Psoas muscle (tissue), 8 donors: Measurements from ENCODE around the gene WDR35. TPM values are rescaled to one million over a fixed set of nuclear protein-coding genes. Genes with fewer than 3 reads are reported as not detected.

Experiments
- ATAC-seq, 4 donors: fragments of 200-7000 bp; cut with Tn5 transposase; one replicate each; pipeline ENCODE4 v1.9.1; 2020; ENCODE audit warnings: moderate library complexity in 3 of 4, mild to moderate bottlenecking in 2 of 4
- DNase-seq, 2 donors: peaks; one replicate each; pipeline ENCODE4 v3.0.0-alpha.2; 2020
- H3K27ac ChIP-seq: fragments of 200-600 bp; one replicate; pipeline ENCODE4 v1.8.0; 2022
- H3K27me3 ChIP-seq, 3 donors: fragments of 200-600 bp in 1 of 3; one replicate each; pipeline versions ENCODE4 v1.6.1 to v1.8.0; 2013 to 2022; ENCODE audit warnings: low read length in 2 of 3, mild to moderate bottlenecking in 2 of 3, moderate library complexity in 1 of 3; ENCODE audit not compliant: insufficient read depth in 3 of 3
- H3K36me3 ChIP-seq, 2 donors: fragments of 200-600 bp in 1 of 2; one replicate each; pipeline versions ENCODE4 v1.6.1 to v1.8.0; 2013 to 2022; ENCODE audit warnings: low read depth in 1 of 2, mild to moderate bottlenecking in 1 of 2, moderate library complexity in 1 of 2; ENCODE audit not compliant: insufficient read depth in 1 of 2
- H3K4me1 ChIP-seq: fragments of 200-600 bp; one replicate; pipeline ENCODE4 v1.8.0; 2022
- H3K4me3 ChIP-seq: fragments of 200-600 bp; one replicate; pipeline ENCODE4 v1.8.0; 2022; ENCODE audit warnings: mild to moderate bottlenecking
- H3K9me3 ChIP-seq: fragments of 200-600 bp; one replicate; pipeline ENCODE4 v1.8.0; 2022
- WGBS, 3 donors: extraction: QIAGEN DNeasy Blood & Tissue Kit; methylation state at CpG; one replicate each; pipeline versions ENCODE4 v1.1.6 to v1.1.7; 2013; 5-methylcytosine and 5-hydroxymethylcytosine counted together
- intact Hi-C, 2 donors: fragments of 100-400 bp; cut with DNase I; formaldehyde crosslinking; loops; one replicate each; pipeline versions ENCODE4 v1.11.0 to v1.14.2; 2022
- polyA plus RNA-seq, 3 donors: library from polyadenylated mRNA; stranded (reverse); fragments of 200-250 nt; gene quantifications; one replicate each; pipeline ENCODE4 v1.2.3, GENCODE V29; 2013
- total RNA-seq, 4 donors: library from RNA; stranded (reverse); fragmentation: NEBNext Ultra II Directional in 2 of 4; extraction: Animal tissue kit (Norgen Biotek cat#: 25700) in 2 of 4; gene quantifications; one replicate each; pipeline versions ENCODE4 v1.2.1 to v1.2.4, GENCODE V29; 2021 to 2023
- TF ChIP-seq, protein P1 (sequence below): fragments of 200-600 bp; IDR thresholded peaks from one replicate; pipeline ENCODE4 v1.8.0; 2022; ENCODE audit warnings: antibody characterized with exemption
- donor health status: healthy with polysubstance abuse.
- donor health status: DM: no; HTN: no; CAD: no; lungs with moderate emphysema.
- donor health status: Bipolar disorder and iron deficiency.
- donor health status: healthy.
- donor health status: DM: yes; HTN: yes; CAD: no.
- donor health status: DM: no; HTN: no; CAD: no.
- donor health status: DM: no; HTN: no; CAD: no.
- donor health status: DM: yes; HTN: yes; CAD: no.

WDR35 gene
- total and polyA plus RNA-seq, 7 donors, result 1.7 to 6.1 (median 3.4) TPM

DNA sequence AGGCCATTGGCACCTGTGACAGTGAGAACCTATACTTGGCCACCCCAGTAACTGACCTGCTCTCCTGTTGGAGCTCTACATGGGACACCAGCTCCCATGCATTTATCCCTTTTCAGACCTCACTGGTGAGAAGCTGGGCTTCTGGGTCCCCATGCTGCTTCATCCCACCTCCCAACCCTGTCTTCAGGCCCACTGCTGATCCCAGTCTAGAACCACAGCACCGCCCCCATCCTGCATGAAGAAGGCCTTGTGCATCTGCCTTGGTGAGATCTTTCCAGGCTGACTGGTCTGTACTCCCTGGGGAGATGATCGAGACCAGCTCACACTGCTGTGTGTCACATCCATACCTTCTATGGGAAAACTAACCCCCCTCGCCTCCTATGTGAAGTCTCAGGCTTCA lies 110.8 kb downstream of the WDR35 start:
- intact Hi-C loops, result no loop called here
- no peaks in the 10 kb centered on the region for H3K4me1 ChIP-seq
- H3K9me3 ChIP-seq, result no peaks in the 10 kb centered on the region
- no peak for ATAC-seq
- H3K27me3 ChIP-seq, result no peaks in the 10 kb centered on the region
- TF ChIP-seq, protein P1, sequence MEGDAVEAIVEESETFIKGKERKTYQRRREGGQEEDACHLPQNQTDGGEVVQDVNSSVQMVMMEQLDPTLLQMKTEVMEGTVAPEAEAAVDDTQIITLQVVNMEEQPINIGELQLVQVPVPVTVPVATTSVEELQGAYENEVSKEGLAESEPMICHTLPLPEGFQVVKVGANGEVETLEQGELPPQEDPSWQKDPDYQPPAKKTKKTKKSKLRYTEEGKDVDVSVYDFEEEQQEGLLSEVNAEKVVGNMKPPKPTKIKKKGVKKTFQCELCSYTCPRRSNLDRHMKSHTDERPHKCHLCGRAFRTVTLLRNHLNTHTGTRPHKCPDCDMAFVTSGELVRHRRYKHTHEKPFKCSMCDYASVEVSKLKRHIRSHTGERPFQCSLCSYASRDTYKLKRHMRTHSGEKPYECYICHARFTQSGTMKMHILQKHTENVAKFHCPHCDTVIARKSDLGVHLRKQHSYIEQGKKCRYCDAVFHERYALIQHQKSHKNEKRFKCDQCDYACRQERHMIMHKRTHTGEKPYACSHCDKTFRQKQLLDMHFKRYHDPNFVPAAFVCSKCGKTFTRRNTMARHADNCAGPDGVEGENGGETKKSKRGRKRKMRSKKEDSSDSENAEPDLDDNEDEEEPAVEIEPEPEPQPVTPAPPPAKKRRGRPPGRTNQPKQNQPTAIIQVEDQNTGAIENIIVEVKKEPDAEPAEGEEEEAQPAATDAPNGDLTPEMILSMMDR, result no peak
- no peaks in the 10 kb centered on the region for H3K36me3 ChIP-seq
- 76 to 82% (median 79%) methylated on average over 3 of the region's 3 CpGs for WGBS, 3 donors
- no peak overlapping the region for H3K4me3 ChIP-seq
- H3K27ac ChIP-seq, result no peak overlapping the region
- no peak for DNase-seq

DNA sequence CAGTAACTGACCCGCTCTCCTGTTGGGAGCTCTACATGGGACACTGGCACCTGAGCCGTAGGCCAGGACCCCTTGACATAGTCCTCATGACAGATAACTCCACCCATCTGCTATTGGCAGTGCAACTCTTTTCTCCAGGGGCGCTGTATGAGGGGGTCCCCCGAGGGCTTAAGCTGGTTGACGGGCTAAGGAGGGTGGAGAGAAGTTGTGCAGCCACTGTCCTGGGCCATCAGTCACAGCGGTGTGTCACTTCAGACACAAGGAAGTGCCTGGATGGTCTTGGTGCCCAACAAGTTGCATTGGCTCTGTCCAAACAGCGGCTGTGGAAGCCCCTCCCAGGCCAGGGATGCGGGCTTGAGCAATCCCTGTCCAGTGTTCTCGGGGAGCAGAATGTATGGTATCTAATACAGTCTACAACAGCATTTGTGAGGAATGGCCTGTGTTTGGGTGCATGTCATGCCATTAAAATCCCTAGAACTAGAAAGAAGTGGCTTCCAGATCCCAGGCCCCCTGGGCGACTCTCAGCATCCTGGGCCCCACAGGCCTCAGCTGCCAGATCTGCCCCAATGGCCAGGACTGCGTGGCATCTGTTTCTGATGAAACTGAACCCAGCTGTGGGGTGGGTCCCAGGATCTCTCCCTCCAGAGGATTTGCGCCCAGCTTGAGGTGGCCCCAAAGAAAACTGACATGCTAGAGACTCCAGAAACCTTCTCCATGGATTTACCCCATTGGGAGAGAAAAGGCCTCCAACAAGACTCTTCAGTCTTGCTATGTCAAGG lies 111.4 kb downstream of the WDR35 start:
- no peak for DNase-seq
- ATAC-seq, result no peak
- H3K27ac ChIP-seq, result no peak overlapping the region
- no peaks in the 10 kb centered on the region for H3K9me3 ChIP-seq
- WGBS, 3 donors, result 95 to 97% (median 95%) methylated on average over 12 of the region's 12 CpGs
- no peak overlapping the region for H3K4me3 ChIP-seq
- intact Hi-C loops, result no loop called here
- H3K36me3 ChIP-seq, result no peaks in the 10 kb centered on the region
- TF ChIP-seq, protein P1, result no peak
- H3K27me3 ChIP-seq, result no peaks in the 10 kb centered on the region
- no peaks in the 10 kb centered on the region for H3K4me1 ChIP-seq

DNA sequence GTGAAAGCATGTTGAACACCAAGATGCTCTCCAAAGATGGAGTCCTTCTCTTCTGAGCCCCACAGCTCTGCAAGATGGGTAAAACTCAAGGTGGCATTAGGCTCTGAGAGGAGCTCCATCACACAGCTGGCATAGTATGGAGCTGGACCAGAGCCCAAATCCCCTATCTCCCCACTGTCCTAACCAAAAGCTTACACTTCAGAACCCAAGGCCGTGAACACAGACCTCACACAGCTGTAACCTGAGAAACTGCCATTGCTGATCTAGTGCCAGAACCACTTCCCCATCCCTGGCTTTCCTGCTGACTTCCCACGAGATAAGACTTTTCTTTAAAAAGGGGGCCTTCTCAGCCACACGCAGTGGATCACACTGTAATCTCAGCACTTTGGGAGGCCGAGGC lies 113.2 kb downstream of the WDR35 start:
- ATAC-seq (no peak), DNase-seq (no peak)
- H3K27ac ChIP-seq, result no peak overlapping the region
- H3K4me3 ChIP-seq, result no peak overlapping the region
- intact Hi-C loops, result no loop called here
- no peaks in the 10 kb centered on the region for H3K27me3 ChIP-seq
- H3K9me3 ChIP-seq, result no peaks in the 10 kb centered on the region
- H3K4me1 ChIP-seq, result no peaks in the 10 kb centered on the region
- TF ChIP-seq, protein P1, result no peak
- 51 to 63% (median 62%) methylated on average over 4 of the region's 4 CpGs for WGBS, 3 donors
- H3K36me3 ChIP-seq, result no peaks in the 10 kb centered on the region

DNA sequence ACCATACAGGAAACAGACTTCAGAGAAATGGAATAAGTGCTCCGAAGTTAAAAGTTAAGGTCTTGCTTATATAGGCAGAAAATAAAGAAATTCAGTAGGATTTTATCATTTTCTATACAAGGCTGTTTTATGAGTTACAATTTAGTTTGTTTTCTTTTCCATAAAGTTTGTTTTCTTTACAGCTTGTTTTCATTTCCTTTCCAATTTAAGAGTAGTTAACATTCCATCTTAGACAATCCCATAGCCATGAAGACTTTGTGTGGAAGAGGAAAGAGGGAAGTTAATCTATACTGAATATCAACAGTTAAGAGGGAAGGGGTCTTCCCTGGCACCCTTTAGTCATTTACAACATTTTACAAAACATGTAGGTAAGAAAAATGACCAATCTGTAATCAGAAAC lies 114.6 kb downstream of the WDR35 start:
- Histone ChIP-seq H3K4me3 (no peak overlapping the region), H3K9me3 (no peaks in the 10 kb centered on the region), H3K36me3 (no peaks in the 10 kb centered on the region), H3K27ac (no peak overlapping the region), H3K27me3 (no peaks in the 10 kb centered on the region), H3K4me1 (no peaks in the 10 kb centered on the region)
- TF ChIP-seq, protein P1, result no peak
- intact Hi-C loops, result no loop called here
- no peak for DNase-seq
- ATAC-seq, result no peak
- WGBS, 3 donors, result 88 to 100% (median 92%) methylated on average over 1 of the region's 1 CpG

DNA sequence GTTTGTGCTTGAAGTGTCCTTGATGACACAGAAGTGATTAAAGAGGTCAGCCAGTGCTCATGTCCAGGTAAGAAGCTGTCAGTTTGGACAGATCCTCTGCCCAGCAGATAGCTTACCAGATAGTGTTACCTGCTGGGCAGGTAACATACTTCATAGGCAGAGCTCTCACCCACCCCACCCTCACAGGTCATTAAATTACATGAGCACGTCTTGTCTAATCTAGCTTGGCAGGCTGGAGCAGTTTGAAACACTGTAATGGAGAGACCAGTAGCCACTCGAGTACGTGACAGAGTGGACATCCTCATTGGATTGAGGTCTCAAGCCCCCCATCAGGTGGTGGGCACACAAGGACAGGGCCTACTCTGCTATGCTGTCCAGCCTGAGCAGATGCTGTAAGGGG lies 115.2 kb downstream of the WDR35 start:
- Histone ChIP-seq H3K4me3 (no peak overlapping the region), H3K9me3 (no peaks in the 10 kb centered on the region), H3K27ac (no peak overlapping the region), H3K4me1 (no peaks in the 10 kb centered on the region), H3K27me3 (no peaks in the 10 kb centered on the region), H3K36me3 (no peaks in the 10 kb centered on the region)
- 67 to 84% (median 79%) methylated on average over 3 of the region's 3 CpGs for WGBS, 3 donors
- intact Hi-C loops, result no loop called here
- TF ChIP-seq, protein P1, result no peak
- DNase-seq (no peak), ATAC-seq (no peak)
